NCI-H748 treated with DMSO at 0.1 percent for 48 hours (cell line): ENCODE data around the gene SNX9.
"Not testable (repeated sequence)": the region's sequence is repeated elsewhere in the genome, so short reads cannot be mapped to it uniquely, and the experiment has no call there.

ENCODE experiments used
- DNase-seq: peaks from one replicate; lab custom pipeline; 2025; lab: John Stamatoyannopoulos, UW

The SNX9 gene

GRCh38 chr6:157927011-157927410, 104.0 kb downstream of the SNX9 start:
- no peak for DNase-seq

- no peak for DNase-seq
These were observed 105.4 kb downstream of the SNX9 start for GRCh38 chr6:157928428-157928827.

- no peak for DNase-seq
These were observed 106.0 kb downstream of the SNX9 start for GRCh38 chr6:157929076-157929475.

- DNase-seq: no peak
These were observed 106.8 kb downstream of the SNX9 start for GRCh38 chr6:157929765-157930319.

GRCh38 chr6:157935786-157936185, 112.7 kb downstream of the SNX9 start:
- no peak for DNase-seq

GRCh38 chr6:157937318-157937717, 114.3 kb downstream of the SNX9 start:
- DNase-seq: no peak

- DNase-seq: no peak
These were observed 114.9 kb downstream of the SNX9 start for GRCh38 chr6:157937916-157938315.

GRCh38 chr6:157940375-157941036, 117.5 kb downstream of the SNX9 start:
- not testable (repeated sequence) for DNase-seq

- no peak for DNase-seq
These were observed 118.2 kb downstream of the SNX9 start for GRCh38 chr6:157941101-157941863.

GRCh38 chr6:157942351-157942750, 119.3 kb downstream of the SNX9 start:
- no peak for DNase-seq

- DNase-seq: no peak
These were observed 120.4 kb downstream of the SNX9 start for GRCh38 chr6:157943249-157943963.

GRCh38 chr6:157943964-157944283, 120.9 kb downstream of the SNX9 start:
- DNase-seq: no peak

GRCh38 chr6:157944983-157945931, 122.2 kb downstream of the SNX9 start:
- no peak for DNase-seq

- no peak for DNase-seq
These were observed 123.1 kb downstream of the SNX9 start for GRCh38 chr6:157946053-157946617.

- DNase-seq: no peak
These were observed 124.0 kb downstream of the SNX9 start for GRCh38 chr6:157946865-157947532.

GRCh38 chr6:157950899-157951298, 127.9 kb downstream of the SNX9 start:
- DNase-seq: not testable (repeated sequence)

- DNase-seq: no peak
These were observed 128.8 kb downstream of the SNX9 start for GRCh38 chr6:157951828-157952227.

GRCh38 chr6:157952861-157953351, 129.9 kb downstream of the SNX9 start:
- DNase-seq: no peak

- DNase-seq: peak; percentile 22
These were observed 130.6 kb downstream of the SNX9 start for GRCh38 chr6:157953580-157954091.
